Stimulated activated CD4-positive, alpha-beta T cell treated with anti-CD3 and anti-CD28 coated beads, Interleukin-15, amount 100 ng/mL, for 48 hours (primary cell): Measurements from ENCODE around the gene BOD1L2.

Experiments
- DNase-seq, 2 donors: peaks; one replicate each; pipeline ENCODE4 v3.0.0-alpha.2; 2020; ENCODE audit warnings: low read depth in 2 of 2

The BOD1L2 gene

DNA sequence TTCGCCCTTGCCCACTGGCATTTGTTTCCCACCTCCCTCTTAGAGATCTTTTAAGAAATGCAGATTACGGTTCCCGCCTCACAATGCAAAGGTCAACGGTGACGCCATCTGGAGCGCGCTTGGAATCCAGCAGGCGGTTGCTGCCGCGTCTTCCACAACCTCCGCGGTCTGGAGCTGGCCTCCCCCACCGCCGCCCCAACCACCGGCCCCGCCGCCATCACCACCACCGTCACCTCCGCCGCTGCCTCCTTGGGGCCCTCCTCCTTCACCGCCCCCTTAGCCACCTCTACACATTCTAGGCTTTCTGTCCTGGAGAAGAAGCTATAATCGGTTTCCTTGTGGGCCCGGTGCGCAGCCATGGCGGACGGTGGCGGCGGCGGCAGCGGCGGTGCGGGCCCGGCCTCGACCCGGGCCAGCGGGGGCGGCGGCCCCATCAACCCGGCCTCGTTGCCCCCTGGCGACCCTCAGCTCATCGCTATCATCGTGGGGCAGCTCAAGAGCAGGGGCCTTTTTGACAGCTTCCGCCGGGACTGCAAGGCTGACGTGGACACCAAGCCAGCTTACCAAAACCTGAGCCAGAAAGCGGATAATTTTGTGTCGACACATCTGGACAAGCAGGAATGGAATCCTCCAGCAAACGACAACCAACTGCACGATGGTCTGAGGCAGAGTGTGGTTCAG lies at the start of gene BOD1L2:
Gene BOD1L2 (plus strand): TSS at position 132 of the 681 bp plus-strand sequence. CDS start 226 bp downstream, at position 358.
- no peak for DNase-seq

DNA sequence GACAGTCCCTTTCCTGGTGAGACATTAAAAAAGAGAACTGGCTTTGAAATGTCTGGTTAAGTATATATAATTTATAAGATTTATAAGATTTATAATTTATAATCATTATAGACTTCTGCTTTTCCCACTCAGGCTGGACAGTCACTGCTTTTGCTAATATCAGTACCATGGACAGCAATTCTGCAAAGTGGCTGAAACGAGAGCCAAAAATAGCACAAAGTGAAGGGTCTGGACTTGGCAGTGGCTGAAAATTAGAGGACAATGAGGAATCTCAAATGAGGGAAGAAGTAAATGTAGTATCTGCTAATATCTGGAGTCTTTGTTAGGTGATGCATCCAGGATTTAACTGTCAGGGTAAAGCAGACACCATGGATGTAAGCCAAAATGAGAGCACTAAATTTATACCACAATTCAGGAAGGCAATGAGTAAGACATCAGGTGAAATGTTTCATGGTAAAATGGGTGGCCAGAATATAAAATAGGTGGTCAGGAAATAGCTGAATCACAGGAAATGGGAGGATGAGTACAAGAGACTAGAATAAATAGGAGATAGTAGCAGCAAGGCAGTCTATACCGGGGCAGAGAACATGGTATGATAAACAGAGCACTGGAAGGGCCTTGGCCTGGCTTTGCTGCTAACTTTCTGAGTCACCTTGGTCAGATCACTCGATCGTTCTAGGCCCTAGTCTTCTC lies 39.6 kb upstream of the BOD1L2 start:
- DNase-seq: no peak

DNA sequence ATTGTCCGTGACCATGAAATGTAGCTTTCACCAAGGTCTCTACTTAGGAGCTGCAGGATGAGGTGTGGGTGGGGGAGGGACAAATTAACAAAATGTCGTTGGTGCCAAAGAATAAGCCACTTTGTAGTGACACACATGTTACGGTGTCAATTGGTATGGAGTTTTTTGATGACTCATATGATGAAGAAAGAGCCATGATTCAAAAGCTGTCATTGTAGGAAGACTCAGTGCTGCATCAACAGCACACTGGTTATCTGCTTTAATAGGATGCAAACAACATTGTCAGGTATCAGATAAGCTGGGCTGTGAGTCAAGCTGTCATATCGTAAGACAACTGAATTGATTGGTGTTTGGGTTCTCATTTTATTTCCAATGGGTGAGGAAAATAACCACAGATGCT lies 36.6 kb upstream of the BOD1L2 start:
- DNase-seq: no peak

DNA sequence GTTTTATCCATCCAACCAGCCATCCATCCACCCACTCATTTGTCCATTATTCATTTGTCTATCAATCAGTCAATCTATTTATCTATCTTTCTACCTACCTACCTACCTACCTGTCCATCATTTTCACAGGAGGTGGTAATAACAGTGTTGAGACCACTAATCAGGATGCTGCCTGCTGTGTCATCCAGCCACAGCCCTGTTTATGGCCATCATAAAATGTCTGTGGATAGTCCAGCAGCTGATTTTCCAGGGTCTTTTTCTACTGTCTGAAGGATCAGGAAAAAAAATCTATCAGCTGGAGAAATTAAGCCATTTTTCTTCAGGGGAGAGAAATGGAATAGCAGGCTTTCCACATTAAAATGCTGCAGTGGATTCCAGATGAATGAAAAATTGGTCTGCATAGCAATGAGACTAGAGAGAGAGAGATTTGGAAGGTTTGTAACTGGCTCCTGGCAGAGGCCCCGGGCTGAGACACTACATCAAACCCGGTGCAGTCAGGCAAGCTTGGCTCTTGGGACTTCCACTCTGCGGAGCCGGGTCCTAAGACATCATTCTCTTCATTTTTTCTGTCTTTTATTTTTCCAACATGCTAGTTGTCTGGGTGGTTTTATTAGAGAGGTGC lies 33.0 kb upstream of the BOD1L2 start:
- no peak for DNase-seq

DNA sequence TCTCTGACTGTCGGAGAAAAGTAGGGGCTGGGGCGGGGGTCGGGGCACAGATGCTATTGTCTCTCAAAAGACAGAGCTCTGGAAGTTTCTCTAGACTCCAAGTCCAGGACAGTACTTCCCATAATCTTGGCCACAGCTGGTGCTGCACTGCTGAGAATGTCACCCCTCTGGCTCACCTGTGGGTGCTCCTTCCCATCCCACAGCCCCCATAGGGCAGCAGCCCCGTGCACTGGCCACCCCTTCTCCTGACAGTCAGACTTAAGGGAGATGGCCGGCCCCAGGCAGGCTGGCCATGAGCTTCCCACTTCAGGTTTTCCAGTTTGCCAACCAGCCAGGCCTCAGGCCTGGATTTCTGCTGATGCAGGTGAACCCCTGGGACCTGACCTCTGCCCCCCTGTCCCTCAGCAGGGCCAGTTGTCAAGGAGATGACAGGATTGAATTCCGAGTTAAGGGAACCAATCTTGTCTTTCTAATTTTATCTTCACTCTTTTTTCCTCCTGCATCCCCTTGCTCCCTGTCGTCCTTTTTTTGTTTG lies 30.2 kb upstream of the BOD1L2 start:
- DNase-seq: no peak

DNA sequence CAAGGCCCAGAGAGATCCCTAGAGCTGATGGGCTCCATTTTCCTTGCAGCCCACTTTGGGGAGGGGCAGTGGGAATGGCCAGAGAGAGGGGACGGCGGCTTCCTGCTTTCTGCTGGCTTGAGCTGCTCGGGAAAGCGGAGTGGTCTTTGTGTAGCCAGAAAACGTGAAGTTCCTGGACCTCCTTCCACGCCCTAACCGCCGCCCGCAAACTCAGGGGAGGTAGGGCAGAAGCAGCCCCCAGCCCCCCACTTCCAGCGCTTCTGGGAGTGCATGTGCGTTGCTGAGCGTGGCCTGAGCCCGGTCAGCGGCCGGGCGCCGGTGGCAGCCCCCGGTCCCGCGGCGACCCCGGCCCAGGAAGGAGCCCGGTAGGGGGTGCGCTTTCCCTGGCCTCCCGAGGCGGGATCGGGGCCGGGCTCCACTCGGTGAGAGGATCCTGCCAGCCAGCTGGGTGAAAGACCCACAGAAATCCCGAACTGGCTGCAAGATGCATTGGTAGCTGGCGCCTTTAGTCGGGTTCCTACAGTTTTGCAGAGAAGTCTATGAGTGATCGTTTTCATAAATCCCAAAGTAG lies 25.3 kb upstream of the BOD1L2 start:
- no peak for DNase-seq

DNA sequence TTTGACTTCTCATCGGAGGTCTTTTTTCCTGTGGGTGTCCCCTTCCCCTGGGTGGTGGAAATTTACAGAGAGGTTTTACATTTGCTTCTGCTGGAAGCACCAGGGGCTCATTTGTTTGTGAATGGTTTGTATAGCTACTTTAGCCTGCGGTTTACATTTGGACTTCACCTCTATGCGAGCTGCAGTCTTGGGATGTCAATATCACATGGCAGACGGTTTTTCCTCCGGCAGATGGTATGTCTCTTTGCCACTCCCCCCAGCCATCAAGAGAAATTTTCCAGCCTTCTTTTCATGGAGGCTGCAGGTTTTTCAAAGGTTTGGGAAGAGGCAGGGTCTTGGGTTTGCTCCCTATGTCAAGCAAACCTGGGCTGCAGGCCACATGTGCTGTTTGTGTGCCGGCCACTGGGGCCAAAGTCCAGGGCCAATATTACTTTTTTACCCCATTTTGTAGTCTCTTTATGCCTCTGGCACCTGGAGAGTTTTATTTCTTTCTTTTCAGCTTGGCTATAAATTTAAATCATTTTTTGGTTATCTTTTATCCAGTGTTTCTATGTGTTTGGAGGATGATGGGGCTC lies 23.9 kb upstream of the BOD1L2 start:
- DNase-seq: no peak

DNA sequence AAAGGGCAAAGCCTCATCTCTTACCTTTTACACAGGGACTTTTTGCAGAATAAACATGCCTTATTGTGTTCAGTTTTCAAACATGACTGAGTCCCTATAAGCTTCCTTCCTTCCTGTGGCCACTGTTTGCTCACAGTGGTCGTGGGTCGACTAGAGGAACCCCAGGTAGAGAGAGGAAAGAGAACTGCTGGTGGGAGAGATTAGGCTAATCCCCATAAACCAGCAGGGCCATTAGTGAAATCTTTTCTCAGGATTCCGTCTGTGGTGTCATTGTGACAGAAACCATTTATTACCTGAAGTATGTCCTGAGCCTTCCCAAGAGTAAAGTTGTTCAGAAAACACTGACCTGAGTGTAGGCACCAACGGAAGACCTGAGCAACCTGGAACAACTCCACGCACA lies 21.3 kb upstream of the BOD1L2 start:
- DNase-seq: no peak

DNA sequence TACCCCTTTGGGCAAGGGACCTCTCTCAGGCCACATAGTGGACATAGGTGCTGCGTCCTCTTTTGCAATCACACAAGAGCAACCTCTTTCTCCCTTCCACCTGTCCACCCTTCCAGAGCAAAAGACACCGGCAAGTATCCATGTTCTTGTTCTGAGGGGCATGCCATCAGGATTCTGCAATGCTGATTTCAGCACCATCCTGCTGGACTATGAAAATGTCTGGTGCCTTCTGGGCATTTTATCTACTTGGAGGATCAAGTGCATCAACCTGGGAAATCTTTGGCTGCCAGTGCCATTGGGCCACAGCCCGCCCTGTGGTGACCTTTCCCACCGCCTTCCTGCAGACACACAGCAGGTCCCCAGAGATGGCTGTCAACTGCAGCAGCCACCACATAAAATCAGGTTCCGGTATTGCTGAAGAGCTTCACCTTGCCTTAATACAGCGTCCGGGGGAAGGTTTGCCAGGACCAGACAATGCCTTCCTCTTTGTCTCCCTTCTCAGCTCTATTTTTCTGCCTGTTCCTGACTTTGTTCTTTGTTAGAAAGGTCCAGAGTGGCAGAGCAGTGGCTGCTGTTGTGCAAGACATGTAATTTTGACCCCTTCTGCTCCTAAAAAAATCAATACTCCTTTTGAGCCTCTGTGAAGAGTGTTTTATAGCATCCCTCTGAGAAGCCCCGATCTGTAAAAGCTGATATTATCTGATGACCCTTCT lies 18.5 kb upstream of the BOD1L2 start:
- no peak for DNase-seq

DNA sequence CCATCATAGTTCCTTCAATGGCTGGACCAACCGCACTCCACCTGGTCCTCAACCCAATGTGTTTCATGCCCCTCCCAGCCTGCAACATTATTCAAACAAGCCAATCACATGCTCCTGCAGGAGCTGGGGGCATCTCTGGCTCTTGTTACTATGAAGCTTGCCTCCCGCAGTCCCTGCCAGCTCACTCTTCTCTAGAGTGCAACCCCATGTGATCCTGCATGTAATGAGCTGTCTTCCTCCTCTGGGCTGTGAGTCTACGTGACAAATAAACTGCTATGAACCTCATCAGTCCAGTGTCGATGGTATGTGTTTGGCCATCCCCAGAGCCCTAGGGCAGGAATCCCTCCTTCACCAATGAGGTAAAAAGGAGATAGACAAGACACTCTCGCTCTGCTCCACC lies 15.8 kb upstream of the BOD1L2 start:
- no peak for DNase-seq

DNA sequence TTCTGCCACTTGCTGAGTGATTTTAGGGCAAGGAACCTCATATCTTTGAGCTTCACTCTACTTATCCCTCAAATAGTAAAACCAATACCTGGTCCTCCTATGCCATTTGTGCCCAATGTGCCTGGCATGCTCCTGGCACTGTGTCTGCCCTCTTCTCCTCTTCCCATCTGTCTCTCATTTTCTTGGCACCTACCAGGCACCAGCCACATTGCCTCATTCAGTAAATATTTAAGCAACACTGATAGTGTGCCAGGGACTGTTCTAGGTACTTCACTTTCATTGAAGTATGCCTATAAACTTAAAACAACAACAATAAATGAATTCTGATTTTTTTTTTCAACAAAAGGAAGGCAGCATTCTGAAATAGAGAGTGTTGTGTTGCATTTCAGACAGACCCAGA lies 15.1 kb upstream of the BOD1L2 start:
- no peak for DNase-seq

DNA sequence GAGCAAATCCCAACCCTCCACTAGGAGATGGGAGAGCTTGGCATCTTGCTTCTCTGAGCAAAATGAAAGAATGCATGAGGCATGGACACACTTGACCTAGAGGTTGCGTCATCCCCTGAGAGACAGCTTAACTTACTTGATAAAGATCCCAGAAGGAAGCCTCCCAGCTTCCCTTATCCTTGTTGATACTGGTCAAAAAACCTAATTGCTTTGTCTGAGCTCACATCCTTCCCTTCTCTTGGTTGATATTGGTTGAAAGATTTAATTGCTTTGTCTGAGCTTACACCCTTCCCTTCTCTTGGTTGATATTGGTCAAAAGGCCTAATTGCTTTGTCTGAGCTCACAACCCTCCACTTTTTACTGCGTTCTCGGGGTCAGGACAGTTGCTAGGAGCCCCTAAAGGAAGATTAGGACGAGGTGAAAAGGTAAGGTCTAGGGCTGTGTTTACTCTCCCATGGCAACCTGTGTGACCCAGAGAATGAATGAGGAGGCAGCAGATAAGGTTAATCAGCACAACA lies 12.2 kb upstream of the BOD1L2 start:
- no peak for DNase-seq

DNA sequence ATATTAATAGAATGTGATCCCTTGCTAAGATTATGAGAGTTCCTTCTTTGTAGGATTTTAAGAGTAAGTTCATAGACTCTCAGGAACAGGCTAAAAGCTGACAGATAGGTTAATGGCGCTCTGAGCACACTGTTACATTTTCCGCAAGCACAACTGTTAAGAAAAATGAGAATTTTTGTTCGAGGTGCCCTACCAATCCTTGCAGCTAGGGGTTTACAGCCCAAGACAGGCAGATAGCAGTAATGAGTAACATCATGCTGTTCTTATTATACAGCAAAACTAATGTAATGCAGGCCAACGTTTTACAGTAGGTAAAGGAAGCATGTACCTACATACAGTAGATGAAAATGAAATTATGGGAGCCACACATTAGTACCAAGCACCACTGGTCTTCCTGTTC lies 11.2 kb upstream of the BOD1L2 start:
- no peak for DNase-seq

DNA sequence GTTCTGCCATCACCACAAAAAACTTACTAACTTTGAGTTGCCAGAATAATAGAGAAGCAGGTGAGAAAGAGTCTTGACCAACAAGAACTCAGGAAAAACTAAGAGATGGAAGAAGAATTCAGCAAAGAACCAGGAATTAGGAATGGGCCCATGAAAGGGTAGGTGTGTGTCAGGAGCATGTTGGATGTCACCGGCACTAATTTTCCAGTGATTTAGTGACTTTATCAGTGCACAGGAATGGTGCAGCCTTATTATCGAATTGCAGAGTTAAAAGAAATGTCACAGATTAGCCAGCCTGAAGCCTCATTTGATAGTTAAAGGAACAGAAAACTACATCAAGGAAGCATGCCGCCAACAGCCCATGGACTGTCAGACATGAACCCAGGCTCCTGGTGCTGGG lies 9.0 kb upstream of the BOD1L2 start:
- DNase-seq: no peak

DNA sequence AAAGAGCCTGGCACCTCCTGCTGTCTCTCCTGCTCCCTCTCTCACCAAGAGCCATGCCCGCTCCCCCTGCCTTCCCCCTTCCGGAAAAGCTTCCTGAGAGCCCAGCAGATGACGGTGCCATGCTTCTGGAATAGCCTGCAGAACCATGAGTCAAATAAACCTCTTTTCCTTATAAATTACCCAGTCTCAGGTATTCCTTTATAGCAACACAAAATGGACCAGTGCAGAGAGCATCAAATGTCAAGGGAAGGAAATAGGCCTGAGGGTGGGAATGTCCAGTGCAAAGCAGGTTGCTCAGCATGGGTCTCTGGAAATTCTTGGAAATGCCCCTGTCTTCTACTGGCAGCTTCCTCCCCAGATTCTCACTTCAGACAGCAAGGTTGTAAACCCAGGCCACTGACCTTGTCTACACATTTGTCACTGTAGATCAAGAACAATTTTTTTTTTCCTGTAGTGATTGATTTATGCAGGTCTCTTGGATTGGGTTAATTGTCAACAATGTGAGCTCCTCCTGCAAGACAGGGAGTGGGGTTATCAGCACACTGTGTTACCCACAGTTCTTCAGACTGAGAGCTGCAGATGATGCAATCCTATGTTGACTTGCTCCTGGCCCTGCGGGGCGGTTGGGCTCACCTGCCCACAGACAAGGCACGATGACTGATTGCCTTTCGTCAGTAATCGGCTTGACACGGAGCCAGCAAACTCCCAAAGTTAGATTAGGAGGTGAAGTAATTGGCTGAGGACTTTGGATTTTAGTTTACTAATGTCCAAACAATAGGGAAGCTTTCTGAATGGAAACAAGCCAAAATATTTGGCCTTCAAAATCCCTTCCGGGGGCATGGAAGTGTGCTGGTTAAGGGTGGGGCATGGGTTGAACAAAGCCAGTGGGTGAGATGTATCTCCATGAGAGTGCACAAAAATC lies 5.4 kb upstream of the BOD1L2 start:
- DNase-seq: no peak

DNA sequence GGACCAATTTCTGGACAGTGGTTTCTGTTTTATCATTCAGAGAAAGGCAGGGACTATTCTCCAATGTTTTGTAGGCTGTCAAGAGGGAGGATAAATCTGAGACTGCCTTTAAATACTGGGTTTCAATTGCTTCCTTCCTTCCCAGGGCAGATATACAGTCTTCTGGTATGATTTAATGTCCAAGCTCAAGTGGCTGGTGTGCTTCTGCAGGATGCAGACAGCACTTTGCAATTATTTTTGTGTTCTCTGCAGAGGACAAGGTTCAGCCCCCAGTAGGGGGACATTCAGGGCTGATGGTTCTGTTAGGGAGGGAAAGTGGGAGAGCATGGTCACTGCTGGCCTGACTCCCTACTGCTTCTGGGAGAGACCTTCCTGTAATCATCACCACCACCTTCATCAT lies 4.6 kb upstream of the BOD1L2 start:
- DNase-seq: no peak

DNA sequence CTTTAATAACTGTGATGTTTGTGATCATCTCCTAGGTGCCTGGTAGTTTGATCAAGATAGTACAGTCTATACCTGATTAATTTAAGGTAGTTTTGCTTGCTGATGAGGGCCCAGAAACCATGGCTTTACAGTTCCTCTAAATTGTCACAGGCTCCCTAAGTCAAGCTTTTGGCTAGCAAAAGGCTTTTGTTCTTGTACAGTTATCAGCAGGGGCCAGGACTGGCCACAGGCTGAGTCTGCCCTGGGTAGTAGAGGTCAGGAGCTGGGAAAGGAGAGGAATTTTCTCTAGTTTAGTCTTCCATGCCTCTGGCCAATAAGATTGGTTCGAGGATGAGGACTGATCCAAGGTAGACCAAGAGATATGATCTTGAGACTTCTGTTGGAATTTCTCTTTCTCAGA lies 3.6 kb upstream of the BOD1L2 start:
- no peak for DNase-seq

DNA sequence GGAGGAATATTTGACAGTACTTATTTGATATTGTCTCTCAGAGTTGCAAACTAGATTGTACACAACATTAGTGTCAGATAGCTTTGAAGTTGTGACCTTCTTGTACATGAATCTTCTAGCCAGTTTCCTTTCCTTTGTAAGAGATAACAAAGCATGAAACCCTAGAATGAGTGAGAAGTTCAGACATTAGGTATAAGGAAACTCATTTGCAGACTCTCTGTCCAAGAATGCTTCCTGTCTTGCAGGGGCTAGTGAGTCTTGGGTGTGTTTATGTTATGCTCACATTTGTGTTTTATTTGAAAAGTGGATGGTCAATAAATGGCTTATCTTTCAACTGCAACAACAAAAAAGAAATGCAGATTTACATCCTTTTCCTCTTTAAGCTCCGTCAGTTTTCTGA lies 1.4 kb downstream of the BOD1L2 start:
- DNase-seq: no peak

DNA sequence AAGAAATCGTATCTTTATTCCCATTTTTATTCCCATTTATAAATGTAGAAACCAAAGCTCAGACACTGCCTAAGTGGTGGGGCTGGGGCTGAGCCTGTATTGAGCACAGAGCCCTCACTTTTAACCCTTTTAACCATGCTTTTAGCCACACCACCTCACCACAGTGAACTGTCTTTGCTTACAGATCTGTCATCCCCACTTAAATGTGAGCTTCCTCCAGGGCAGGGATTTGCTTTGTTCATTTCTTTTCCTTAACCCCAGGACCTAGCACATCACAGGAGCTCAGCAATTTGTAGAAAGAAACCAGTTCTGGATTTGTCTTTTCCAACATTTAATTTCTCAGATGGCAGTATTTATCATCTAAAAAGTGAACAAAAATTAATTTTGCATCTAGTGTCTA lies 2.2 kb downstream of the BOD1L2 start:
- no peak for DNase-seq

DNA sequence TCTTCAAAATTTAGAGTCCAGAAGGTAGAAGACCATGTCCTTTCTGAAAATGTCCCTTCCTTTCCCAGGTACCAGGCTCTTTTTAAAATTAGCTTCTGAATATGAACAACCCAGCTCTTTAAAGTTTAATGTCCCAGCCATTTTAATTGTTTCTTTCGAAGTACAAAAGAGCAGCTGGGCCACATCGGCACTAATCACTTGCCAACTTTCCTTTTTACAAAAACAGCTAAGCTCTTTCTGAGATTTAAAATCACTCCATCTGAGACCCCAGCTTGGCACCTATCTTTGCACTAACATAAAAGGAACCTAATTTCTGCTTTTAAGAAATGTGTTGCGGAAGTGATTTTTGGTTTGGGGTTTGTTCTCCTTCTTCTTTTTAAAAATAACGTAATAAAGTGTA lies 2.6 kb downstream of the BOD1L2 start:
- DNase-seq: no peak
